Stimulated activated CD4-positive, alpha-beta T cell treated with anti-CD3 and anti-CD28 coated beads, Interleukin-1b, Interleukin-23, amount 100 ng/mL, for 48 hours (primary cell): ENCODE data around the gene CD55.

Experiments used
- DNase-seq: peaks from one replicate; pipeline ENCODE4 v3.0.0-alpha.2; 2020

The CD55 gene, protein sequence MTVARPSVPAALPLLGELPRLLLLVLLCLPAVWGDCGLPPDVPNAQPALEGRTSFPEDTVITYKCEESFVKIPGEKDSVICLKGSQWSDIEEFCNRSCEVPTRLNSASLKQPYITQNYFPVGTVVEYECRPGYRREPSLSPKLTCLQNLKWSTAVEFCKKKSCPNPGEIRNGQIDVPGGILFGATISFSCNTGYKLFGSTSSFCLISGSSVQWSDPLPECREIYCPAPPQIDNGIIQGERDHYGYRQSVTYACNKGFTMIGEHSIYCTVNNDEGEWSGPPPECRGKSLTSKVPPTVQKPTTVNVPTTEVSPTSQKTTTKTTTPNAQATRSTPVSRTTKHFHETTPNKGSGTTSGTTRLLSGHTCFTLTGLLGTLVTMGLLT

DNA sequence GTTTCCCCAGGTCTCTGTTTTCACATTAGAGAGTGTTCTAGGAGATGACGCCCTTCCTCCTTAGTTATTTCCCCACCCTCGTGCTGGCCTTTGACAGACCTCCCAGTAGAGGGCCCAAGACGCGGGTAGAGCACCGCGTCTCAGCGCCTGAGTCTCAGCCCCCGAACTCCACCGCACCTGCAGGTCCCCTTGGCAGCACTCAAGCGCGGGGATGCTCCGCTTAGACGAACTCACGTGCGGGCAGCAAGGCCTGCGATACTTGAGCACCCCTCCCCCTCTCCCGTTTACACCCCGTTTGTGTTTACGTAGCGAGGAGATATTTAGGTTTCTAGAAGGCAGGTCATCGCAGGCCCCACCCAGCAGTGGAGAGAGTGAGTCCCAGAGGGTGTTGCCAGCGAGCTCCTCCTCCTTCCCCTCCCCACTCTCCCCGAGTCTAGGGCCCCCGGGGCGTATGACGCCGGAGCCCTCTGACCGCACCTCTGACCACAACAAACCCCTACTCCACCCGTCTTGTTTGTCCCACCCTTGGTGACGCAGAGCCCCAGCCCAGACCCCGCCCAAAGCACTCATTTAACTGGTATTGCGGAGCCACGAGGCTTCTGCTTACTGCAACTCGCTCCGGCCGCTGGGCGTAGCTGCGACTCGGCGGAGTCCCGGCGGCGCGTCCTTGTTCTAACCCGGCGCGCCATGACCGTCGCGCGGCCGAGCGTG is at the start of gene CD55:
Gene CD55 (plus strand): TSS at position 600 of the 711 bp plus-strand sequence. CDS start 88 bp downstream, at position 688.
- DNase-seq, result peak; percentile 99

DNA sequence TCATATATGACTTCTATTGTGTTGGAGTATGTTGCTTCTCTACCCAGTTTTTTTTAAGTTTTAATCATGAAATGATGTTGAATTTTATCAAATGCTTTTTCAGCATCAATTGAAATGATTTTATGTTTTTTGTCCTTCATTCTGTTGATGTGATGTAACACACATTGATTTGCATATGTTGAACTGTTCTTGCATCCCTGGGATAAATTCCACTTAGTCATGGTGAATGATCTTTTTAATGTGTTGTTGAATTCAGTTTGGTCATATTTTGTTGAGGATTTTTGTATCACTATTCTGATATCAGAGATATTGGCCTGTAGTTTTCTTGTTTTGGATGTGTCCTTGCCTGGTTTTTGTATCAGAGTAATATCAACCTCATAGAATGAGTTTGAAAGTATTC is 46.6 kb upstream of the CD55 start:
- no peak for DNase-seq

DNA sequence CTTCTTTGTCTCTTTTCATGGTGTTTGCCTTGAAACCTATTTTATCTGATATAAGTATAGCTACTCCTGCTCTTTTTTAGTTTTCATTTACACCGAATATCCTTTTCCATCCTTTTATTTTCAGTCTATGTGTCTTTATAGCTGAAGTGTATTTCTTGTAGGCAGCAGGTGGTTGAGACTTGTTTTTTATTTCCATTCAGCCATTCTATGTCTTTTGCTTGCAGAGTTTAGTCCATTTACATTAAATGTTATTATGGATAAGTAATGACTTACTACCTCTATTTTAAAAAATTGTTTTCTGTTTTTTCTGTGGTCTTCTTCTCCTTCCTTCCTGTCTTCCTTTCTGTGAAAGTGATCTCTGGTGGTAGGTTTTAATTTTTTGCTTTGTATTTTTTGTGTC is 45.0 kb upstream of the CD55 start:
- no peak for DNase-seq

DNA sequence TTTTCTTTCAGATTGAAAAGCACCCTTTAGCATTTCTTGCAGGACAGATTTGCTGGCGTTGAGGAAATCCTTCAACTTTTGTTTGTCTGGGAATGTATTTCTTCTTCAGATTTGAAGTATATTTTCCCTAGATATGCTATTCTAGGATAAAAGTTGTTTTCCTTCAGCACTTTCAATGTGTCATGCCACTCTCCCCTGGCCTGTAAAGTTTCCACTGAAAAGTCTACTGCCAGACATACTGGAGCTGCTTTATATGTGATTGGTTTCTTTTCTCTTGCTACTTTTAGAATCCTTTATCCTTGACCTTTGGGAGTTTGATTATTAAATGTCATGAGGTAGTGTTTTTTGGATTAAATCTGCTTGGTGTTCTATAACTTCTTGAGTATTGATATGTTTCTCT is 44.2 kb upstream of the CD55 start:
- no peak for DNase-seq

DNA sequence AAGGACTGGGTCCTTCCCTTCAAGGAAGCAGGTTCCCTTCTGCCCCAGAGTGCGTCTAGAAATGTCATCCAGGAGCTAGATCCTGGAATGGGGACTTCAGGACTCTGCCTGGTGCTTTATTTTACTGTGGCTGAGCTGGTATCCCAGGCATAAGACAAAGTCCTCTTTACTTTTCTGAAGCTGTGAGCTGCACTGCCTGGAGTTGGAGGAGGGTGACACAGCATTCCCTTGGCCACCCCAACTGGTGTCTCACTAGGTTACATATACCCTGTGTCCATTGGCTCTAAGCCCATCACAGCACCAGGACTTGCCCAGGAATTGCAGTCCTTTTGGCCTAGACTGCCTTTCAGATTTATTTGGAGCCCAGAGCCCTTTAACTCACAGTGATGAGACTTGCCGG is 41.8 kb upstream of the CD55 start:
- DNase-seq, result no peak

DNA sequence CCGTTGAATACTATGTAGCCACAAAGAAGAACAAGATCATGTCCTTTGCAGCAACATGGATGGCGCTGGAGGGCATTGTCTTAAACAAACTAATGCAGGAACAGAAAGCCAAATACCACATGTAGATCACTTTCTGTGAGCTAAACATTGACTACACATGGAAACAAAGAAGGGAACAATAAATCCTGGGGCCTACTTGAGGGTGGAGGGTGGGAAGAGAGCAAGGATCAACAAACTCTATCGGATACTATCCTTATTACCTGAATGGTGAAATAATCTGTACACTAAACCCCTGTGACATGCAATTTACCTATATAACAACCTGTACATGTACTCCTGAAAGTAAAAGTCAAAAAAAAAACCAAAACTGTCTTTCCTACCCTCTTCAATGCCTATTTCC is 40.8 kb upstream of the CD55 start:
- no peak for DNase-seq

DNA sequence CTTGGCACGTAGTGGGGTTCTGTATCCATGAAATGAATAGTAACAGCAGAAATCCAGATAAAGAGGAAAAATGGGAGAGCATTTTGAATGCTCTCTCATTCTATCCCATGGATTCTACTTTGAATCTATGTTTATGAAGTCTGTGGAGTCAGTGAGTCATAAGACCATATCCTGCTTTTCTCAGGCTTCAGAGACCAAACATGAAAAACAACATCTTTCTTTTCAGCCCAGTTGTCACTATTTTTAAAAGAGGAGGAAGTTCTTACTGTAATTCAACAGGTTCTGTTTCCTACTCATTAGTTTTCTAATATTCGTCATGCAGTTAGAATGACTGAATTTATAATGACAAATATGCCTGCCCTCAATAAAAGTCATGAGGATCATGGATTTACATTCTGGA is 39.4 kb upstream of the CD55 start:
- no peak for DNase-seq

DNA sequence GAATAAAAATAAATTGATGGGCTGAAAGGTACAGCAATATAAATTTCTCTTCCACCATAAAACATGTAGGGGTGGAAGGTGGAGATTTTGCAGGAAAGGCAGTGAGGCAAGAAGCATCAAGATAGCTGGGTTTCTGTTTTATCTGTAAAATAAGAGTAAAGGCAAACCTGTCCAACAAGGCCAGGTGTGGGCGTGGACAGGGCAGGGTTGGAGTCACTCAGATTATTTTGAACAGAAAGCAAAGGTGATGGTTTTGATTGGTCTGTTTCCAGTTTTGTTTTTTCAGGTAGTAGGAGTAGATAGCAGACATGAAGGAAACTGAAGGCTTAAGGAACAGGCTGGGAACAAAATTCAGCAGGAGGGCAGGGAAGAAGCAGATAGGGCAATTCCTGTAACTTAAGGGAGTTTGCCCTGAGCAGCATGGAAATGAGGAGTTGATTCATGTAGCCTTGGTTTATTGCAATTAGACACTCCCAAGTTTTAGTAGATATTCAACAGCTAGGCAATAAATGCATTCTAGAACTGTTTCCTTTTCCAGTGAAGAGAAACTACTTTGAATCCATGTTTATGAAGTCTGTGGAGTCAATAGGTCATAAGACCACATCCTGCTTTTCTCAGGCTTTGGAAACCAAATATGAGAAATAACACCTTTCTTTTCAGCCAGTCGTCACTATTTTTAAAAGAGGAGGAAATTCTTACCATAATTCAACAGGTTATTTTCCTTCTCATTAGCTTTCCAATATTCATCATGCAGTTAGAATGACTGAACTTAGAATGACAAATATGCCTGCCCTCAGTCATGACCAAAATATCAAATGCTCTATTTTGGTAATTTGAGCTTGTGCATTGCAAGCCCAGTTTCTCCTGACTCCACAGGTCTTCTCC is 38.7 kb upstream of the CD55 start:
- no peak for DNase-seq

DNA sequence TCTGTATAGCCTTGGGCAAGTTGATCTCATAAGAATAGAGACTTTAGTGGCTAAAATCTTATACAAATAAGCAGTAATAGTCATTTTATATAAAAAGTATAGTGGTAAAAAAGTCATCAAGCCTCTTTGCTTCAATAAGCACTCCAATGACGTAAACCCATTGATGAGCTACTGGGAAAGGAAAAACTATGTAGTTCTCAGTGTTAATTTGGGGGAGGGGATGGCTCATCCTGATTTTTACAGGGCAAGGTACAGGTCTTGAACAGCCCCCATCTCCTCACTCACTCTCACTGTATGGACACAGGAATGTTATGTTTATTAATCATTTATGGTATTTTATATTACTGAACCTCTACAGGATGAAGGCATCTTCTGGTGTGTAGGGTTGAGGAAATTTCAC is 38.1 kb upstream of the CD55 start:
- DNase-seq, result no peak

DNA sequence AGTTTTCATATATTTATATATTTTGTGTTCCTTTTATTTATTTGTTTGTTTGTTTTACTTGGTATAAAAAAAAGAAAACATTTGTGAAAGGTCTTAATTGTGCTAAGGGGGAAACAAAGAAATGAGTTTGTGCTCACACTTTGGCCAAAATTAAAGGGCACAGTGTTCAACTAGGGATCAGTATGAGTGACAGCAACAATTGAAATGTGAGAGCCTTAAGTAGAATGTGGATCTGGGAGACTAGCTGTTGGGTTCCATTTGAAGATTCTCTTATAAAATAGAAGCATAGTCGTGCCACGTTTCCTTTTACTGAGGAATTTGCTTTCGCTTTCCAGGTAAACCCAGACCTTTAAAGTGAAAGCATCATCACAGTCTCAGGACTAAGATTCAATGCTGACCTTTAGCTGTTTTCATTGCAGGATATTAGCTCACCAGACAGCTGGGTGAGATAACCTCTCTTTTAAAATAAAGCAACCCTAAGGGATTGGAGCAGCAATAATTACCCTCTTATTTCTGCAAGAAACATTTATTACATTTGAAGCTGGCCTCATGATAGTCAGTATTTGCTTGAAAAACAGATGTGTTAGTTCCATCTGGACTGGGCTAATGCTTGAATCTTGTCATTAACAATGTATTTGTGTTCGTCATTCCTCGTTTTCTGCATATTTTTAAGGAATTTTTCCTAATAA is 37.1 kb upstream of the CD55 start:
- no peak for DNase-seq

DNA sequence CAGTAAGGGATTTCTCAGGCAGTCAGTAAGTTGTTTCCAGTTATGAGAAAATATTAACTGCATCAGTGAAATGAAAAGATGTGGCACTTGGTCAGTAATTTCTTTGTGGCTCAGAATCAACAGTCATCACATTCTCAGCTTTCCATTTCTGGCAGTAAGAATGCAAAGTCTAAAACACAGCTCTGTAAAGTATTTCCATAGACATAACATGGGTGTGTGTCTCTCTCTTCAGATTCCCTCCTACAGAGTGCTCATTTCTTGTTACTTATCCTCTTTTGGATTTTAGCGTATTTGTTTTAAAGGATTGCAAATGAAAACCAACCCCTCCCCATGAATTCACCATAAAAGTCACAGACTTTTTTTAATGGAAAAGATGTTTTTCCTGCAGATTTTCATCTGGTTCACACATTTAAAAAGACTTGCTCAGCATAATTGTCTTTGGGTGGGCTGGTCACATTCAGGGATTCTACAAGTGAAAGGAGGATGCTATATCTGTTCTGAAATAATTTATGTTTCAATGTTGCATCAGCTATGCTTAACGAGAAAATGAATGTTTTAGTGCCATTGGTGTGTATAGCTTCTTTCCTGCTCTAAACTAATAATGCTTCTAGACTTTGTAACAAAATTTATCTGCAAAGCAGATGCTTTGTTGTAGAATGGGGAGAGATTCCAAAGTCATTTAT is 34.6 kb upstream of the CD55 start:
- DNase-seq, result no peak

DNA sequence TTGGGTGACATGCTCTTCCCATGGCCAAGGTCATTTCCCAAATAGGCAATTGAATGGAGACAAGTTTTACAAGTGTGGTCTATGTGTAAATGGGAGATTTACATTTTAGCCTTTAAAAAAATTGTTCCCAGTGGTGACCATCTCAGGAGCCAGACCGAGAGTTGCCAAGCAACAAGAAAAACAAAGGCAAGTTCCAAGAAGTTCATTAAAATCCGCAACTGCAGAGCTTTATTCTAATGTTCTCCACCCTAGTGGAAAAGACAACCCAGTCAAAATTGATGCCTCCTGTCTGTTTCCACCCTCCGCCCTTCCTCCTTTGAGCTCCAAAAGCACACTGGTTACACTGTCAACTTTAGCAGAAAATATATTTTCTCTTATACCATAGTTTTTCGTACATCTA is 33.2 kb upstream of the CD55 start:
- DNase-seq, result no peak

DNA sequence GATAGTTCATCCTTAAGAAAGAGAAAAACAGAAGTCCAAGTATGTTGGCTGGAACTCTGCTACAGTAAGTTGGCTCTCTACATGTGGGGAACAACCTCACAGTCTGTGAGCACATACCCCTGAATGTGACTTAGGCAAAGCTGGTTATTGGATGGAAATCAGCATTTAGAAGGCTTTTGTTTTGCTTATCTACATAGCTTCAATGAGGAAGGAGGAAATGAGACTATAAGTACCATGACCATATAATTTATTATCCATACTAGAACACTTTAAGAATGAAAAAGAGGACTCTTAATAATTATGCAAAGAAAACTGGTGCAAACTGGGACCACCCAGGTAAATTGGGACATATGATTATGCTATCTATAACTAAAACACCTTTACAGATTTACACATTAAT is 31.7 kb upstream of the CD55 start:
- no peak for DNase-seq

DNA sequence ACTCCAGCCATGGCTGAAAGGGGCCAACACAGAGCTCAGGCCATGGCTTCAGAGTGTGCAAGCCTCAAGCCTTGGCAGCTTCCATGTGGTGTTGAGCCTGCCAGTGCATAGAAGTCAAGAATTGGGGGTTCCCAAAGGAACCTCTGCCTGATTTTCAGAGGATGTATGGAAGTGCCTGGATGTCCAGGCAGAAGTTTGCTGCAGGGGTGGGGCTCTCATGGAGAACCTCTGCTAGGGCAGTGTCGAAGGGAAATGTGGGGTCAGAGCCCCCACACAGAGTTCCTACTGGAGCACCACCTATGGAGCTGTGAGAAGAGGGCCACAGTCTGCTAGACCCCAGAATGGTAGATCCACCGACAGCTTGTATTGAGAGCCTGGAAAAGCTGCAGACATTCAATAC is 29.8 kb upstream of the CD55 start:
- no peak for DNase-seq

DNA sequence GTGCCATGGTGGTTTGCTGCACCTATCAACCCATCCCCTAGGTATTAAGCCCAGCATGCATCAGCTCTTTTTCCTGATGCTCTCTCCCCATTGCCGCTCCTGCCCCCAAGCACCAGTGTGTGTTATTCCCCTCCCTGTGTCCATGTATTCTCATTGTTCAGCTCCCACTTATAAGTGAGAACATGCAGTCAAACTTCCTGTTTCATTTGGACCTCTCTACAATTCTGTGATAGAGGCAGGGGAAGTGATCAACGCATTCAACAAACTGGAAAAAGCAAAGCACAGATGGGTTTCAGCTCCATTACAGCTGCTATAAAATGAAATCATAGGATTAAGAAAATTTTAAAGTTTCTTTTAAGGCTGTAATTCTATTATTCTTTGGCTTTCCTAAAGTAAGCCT is 23.3 kb upstream of the CD55 start:
- no peak for DNase-seq

DNA sequence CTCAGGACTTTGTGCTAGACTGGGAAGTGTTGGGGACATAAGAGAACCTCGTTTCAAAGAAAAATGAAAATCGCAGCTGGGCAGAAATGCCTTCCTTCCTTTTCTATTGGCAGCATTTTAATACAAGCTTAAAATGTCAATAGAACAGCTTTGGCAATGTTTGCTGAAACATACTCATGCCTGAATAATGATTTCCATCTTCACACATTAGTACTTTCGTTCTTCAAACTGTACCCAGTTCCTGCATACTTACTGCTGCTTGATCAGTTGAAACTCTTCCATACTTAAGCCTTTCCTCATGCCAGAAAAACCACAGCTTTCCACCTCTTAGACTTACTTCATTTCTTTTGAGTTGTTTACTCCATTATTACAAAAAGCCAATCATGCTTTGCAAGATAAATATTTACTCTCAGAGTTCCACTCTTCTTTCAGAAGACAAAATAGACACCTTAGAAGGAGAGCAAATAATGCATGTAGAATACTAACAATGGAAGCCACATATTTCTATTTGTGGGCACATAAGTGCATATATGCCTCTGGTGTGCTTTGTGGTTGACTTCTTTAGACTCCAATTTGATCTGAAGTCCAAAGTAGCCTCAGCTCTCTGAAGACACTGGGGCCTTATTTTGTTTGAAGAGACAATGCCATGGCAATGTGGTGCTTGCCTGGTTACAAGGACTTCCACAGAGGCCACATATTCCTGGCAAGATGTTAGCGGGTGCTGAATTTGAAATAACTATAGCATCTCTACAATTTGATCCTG is 22.7 kb upstream of the CD55 start:
- no peak for DNase-seq

DNA sequence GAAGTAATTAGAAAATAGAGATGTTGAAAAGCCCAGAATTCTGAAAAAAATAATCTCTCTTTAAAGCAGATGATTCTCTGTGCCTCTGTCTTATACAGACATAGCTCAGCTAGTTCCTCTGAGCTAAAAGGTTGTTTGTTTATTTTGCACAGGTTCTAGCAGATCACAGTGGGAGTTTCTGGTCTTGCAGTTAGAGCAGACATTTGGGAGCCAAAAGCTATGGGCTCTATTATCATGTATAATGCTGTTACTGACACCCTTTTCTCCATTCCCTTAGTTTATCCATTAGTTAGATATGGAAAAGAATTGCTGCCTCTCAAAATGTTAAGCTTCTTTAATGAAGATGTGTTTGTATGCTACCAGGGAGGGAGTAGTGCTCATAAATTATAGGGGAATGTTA is 20.5 kb upstream of the CD55 start:
- DNase-seq, result no peak

DNA sequence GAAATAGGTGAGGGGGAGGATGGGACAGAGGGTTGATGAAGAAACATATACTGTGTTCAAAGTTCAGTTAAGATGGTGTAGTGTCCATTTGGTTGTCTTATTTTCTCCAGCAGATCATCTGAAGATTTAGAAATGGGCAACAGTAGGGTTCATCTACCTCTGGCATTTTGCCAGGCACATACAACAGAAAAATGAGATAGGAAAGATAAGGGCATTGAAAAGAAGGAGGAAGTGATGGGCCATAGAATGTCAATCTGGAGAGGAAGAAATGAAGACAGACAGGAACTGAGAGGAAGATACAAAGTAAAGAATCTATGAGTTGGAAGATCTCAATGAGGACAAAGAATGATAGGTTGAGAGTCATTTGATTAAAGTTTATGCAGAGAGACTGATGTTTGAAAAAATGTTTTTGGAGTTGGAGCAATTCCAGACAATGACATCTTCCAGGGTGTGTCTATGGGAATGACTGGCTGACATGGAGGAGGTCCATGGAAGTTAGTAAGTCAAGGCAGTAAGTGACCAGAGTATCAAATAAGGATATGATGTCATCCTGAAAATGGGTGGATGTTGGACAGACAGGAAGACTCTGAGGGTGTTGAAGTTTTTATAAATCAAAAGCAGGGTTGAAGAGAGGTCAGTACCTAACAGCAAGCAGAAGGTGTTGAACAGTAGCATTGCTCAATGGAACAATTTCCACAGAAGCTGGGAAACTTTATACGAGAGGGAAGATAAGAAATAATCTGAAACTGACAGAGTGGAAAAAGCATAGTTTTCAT is 18.7 kb upstream of the CD55 start:
- DNase-seq, result no peak

DNA sequence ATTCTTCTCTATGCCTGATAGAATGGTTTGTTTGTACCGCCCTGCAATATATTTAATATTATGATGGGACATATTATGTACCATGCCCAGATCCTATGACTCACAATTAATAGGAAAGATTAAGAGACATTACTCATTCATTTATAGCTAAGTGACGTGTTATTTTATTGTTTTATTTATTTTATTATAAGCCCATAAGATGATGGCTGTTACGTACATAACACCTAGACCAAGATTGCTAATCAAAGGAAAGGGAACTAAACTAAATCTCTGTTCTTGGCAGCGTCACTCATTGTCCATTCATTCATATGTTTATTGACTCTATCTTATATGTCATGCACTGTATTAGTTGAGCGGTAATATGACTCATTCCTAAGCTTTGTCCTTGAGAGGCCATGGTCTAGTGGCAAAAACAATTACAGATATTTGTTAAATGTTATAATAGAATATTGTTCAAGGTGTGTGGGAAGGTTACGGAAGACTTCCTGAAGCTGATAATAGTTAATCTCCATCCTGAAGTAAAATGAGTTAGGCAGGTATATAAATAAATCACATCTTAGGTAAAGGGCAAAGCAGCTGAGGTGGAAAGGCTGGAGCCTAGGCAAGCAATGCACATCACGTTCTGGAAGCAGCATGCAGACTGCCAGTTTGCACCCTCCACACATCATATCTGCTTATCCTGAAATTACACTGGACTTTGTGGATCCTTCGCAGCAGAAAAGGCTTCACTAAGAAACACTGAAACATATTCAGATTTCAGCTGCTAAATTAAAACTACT is 16.6 kb upstream of the CD55 start:
- no peak for DNase-seq

DNA sequence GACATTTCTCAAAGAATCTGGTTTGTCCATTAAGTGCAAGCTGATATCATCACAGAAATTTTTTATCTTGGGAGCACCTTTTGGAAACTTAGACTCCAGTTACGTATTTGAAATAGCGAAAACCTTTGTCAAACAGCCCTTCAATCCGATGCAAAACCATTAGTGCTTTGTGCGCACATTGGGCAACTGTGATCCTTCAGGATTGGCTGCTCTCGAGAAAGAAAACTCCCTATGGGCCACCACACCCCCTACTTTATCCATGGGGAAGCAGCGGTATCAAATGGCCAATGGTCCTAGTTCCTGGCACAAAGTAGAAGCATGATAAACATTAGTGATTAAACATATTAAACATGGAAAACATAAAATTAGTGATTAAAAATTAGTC is 16.0 kb upstream of the CD55 start:
- DNase-seq, result no peak
